IPS-20b (cell line): ENCODE measurements around the gene GALNT7.

ENCODE experiments used
- H3K27ac ChIP-seq: one replicate; pipeline ENCODE4 v1.5.1; 2013; ENCODE audit warnings: low read length
- H3K27me3 ChIP-seq: 2 replicates; pipeline ENCODE4 v1.6.1; 2013; ENCODE audit warnings: mild to moderate bottlenecking, low read length, inconsistent platforms; ENCODE audit not compliant: insufficient read depth
- H3K36me3 ChIP-seq: 2 replicates; pipeline ENCODE4 v1.6.1; 2013; ENCODE audit warnings: low read depth, mild to moderate bottlenecking, inconsistent platforms, low read length, moderate library complexity; ENCODE audit not compliant: insufficient read depth
- H3K4me1 ChIP-seq: 2 replicates; pipeline ENCODE4 v1.6.1; 2013; ENCODE audit warnings: mild to moderate bottlenecking, control low read depth, inconsistent platforms, low read length, moderate library complexity; ENCODE audit not compliant: insufficient read depth
- H3K4me3 ChIP-seq: 2 replicates; pipeline ENCODE4 v1.5.1; 2013; ENCODE audit warnings: mild to moderate bottlenecking, low read length, inconsistent platforms
- H3K9ac ChIP-seq: 2 replicates; pipeline ENCODE4 v1.6.1; 2013; ENCODE audit warnings: low read depth, mild to moderate bottlenecking, inconsistent platforms, low read length, moderate library complexity
- H3K9me3 ChIP-seq: 2 replicates; pipeline ENCODE4 v1.6.1; 2013; ENCODE audit warnings: mild to moderate bottlenecking, low read depth, low read length, inconsistent platforms; ENCODE audit not compliant: insufficient read depth

The GALNT7 gene

GRCh38 chr4:173272314-173272713, 103.7 kb downstream of the GALNT7 start:
- H3K27ac ChIP-seq: no peak overlapping the region
- H3K4me1 ChIP-seq: peaks cover 12% of the 10 kb centered on the region; the same call in 1 of the 2 replicates
- no peak overlapping the region for H3K9ac ChIP-seq
- no peaks in the 10 kb centered on the region; the same call in 1 of the 2 replicates for H3K36me3 ChIP-seq
- H3K27me3 ChIP-seq: no peaks in the 10 kb centered on the region
- no peaks in the 10 kb centered on the region for H3K9me3 ChIP-seq
- H3K4me3 ChIP-seq: no peak overlapping the region

GRCh38 chr4:173272996-173273395, 104.4 kb downstream of the GALNT7 start:
- no peaks in the 10 kb centered on the region for H3K27me3 ChIP-seq
- no peaks in the 10 kb centered on the region for H3K9me3 ChIP-seq
- no peaks in the 10 kb centered on the region; the same call in 1 of the 2 replicates for H3K36me3 ChIP-seq
- H3K27ac ChIP-seq: no peak overlapping the region
- no peak overlapping the region for H3K4me3 ChIP-seq
- no peak overlapping the region for H3K9ac ChIP-seq
- peaks cover 12% of the 10 kb centered on the region; the same call in 1 of the 2 replicates for H3K4me1 ChIP-seq

- H3K9me3 ChIP-seq: no peaks in the 10 kb centered on the region
- H3K4me3 ChIP-seq: no peak overlapping the region
- H3K27ac ChIP-seq: no peak overlapping the region
These were observed 105.3 kb downstream of the GALNT7 start for GRCh38 chr4:173273941-173274340.

GRCh38 chr4:173274744-173275143, 106.1 kb downstream of the GALNT7 start:
- Histone ChIP-seq H3K4me3 (no peak overlapping the region), H3K27me3 (no peaks in the 10 kb centered on the region), H3K4me1 (peaks cover 11% of the 10 kb centered on the region; the same call in 1 of the 2 replicates), H3K9ac (no peak overlapping the region), H3K27ac (no peak overlapping the region), H3K36me3 (no peaks in the 10 kb centered on the region; the same call in 1 of the 2 replicates), H3K9me3 (no peaks in the 10 kb centered on the region)

More at GRCh38 chr4:173273941-173274340, 105.3 kb downstream of the GALNT7 start:
- Histone ChIP-seq H3K27me3 (no peaks in the 10 kb centered on the region), H3K9ac (no peak overlapping the region), H3K4me1 (peaks cover 12% of the 10 kb centered on the region; the same call in 1 of the 2 replicates), H3K36me3 (no peaks in the 10 kb centered on the region; the same call in 1 of the 2 replicates)

- Histone ChIP-seq H3K4me1 (peaks cover 7% of the 10 kb centered on the region; the same call in 1 of the 2 replicates), H3K4me3 (no peak overlapping the region), H3K9me3 (no peaks in the 10 kb centered on the region), H3K9ac (no peak overlapping the region), H3K36me3 (no peaks in the 10 kb centered on the region; the same call in 1 of the 2 replicates), H3K27me3 (no peaks in the 10 kb centered on the region), H3K27ac (no peak overlapping the region)
These were observed 106.5 kb downstream of the GALNT7 start for GRCh38 chr4:173275150-173275549.

GRCh38 chr4:173277340-173277739, 108.7 kb downstream of the GALNT7 start:
- Histone ChIP-seq H3K4me3 (no peak overlapping the region), H3K27ac (no peak overlapping the region), H3K27me3 (no peaks in the 10 kb centered on the region), H3K36me3 (no peaks in the 10 kb centered on the region; the same call in 1 of the 2 replicates), H3K9me3 (no peaks in the 10 kb centered on the region), H3K4me1 (no peaks in the 10 kb centered on the region), H3K9ac (no peak overlapping the region)

GRCh38 chr4:173280998-173281397, 112.4 kb downstream of the GALNT7 start:
- no peak overlapping the region for H3K4me3 ChIP-seq
- H3K9ac ChIP-seq: no peak overlapping the region
- peaks cover 22% of the 10 kb centered on the region for H3K9me3 ChIP-seq
- no peak overlapping the region for H3K27ac ChIP-seq
- H3K4me1 ChIP-seq: no peaks in the 10 kb centered on the region
- no peaks in the 10 kb centered on the region for H3K27me3 ChIP-seq
- peaks cover 11% of the 10 kb centered on the region for H3K36me3 ChIP-seq

GRCh38 chr4:173281406-173282255, 113.0 kb downstream of the GALNT7 start:
- H3K9me3 ChIP-seq: peaks cover 29% of the 10 kb centered on the region
- peaks cover 17% of the 10 kb centered on the region for H3K36me3 ChIP-seq
- no peak overlapping the region for H3K4me3 ChIP-seq
- H3K4me1 ChIP-seq: no peaks in the 10 kb centered on the region
- H3K27ac ChIP-seq: no peak overlapping the region
- H3K27me3 ChIP-seq: no peaks in the 10 kb centered on the region
- H3K9ac ChIP-seq: no peak overlapping the region

- no peak overlapping the region for H3K9ac ChIP-seq
- no peak overlapping the region for H3K4me3 ChIP-seq
- H3K27ac ChIP-seq: no peak overlapping the region
- no peaks in the 10 kb centered on the region for H3K27me3 ChIP-seq
- no peaks in the 10 kb centered on the region for H3K4me1 ChIP-seq
- peaks cover 35% of the 10 kb centered on the region for H3K9me3 ChIP-seq
- peaks cover 19% of the 10 kb centered on the region for H3K36me3 ChIP-seq
These were observed 113.6 kb downstream of the GALNT7 start for GRCh38 chr4:173282256-173282562.

- Histone ChIP-seq H3K9me3 (peaks cover 39% of the 10 kb centered on the region), H3K4me1 (no peaks in the 10 kb centered on the region), H3K36me3 (peaks cover 19% of the 10 kb centered on the region), H3K4me3 (no peak overlapping the region), H3K27me3 (no peaks in the 10 kb centered on the region), H3K27ac (no peak overlapping the region), H3K9ac (no peak overlapping the region)
These were observed 114.0 kb downstream of the GALNT7 start for GRCh38 chr4:173282626-173283025.

GRCh38 chr4:173284463-173284862, 115.9 kb downstream of the GALNT7 start:
- peaks cover 19% of the 10 kb centered on the region for H3K36me3 ChIP-seq
- peaks cover 41% of the 10 kb centered on the region for H3K9me3 ChIP-seq
- no peak overlapping the region for H3K9ac ChIP-seq
- H3K4me1 ChIP-seq: no peaks in the 10 kb centered on the region
- H3K4me3 ChIP-seq: no peak overlapping the region
- H3K27ac ChIP-seq: no peak overlapping the region
- H3K27me3 ChIP-seq: no peaks in the 10 kb centered on the region

GRCh38 chr4:173287486-173287885, 118.9 kb downstream of the GALNT7 start:
- H3K4me3 ChIP-seq: no peak overlapping the region
- H3K27me3 ChIP-seq: no peaks in the 10 kb centered on the region
- no peak overlapping the region for H3K9ac ChIP-seq
- no peak overlapping the region for H3K27ac ChIP-seq
- H3K4me1 ChIP-seq: no peaks in the 10 kb centered on the region
- H3K36me3 ChIP-seq: peaks cover 19% of the 10 kb centered on the region
- H3K9me3 ChIP-seq: peaks cover 41% of the 10 kb centered on the region
